Naive B cell (primary cell): Measurements from ENCODE around the gene GTF2A1L. TPM values are rescaled to one million over a fixed set of nuclear protein-coding genes. Genes with fewer than 3 reads are reported as not detected.
"Not testable (repeated sequence)": the region's sequence is repeated elsewhere in the genome, so short reads cannot be mapped to it uniquely, and the experiment has no call there.

Experiments used
- ATAC-seq, 2 donors: fragments of 150-1000 bp; cut with Tn5 transposase; 2 replicates each; pipeline ENCODE4 v1.10.0; 2021; ENCODE audit warnings: low read depth in 2 of 2, mild to moderate bottlenecking in 2 of 2, moderate library complexity in 2 of 2
- DNase-seq: peaks from one replicate; pipeline ENCODE4 v3.0.0; 2022
- H3K27ac Mint-ChIP-seq, 6 donors: one replicate each; pipeline ENCODE4 v1.8.0; 2020 to 2022; ENCODE audit warnings: mild to moderate bottlenecking in 6 of 6, mixed read lengths in 6 of 6, moderate library complexity in 5 of 6, inconsistent platforms in 2 of 6
- H3K27me3 Mint-ChIP-seq, 3 donors: one replicate each; pipeline ENCODE4 v1.8.0; 2021 to 2022; ENCODE audit warnings: mixed read lengths in 3 of 3, mild to moderate bottlenecking in 1 of 3
- H3K36me3 Mint-ChIP-seq, 2 donors: one replicate each; pipeline ENCODE4 v1.8.0; 2020 to 2022; ENCODE audit warnings: mixed read lengths in 2 of 2, inconsistent platforms in 1 of 2, mild to moderate bottlenecking in 1 of 2
- H3K4me1 Mint-ChIP-seq, 3 donors: one replicate each; pipeline ENCODE4 v1.8.0; 2020 to 2022; ENCODE audit warnings: mixed read lengths in 3 of 3, inconsistent platforms in 1 of 3, mild to moderate bottlenecking in 1 of 3, moderate library complexity in 1 of 3
- H3K4me3 Mint-ChIP-seq, 8 donors: one replicate each; pipeline ENCODE4 v1.8.0; 2020 to 2022; ENCODE audit warnings: mild to moderate bottlenecking in 8 of 8, mixed read lengths in 8 of 8, moderate library complexity in 8 of 8, inconsistent platforms in 2 of 8
- H3K9me3 Mint-ChIP-seq, 7 donors: one replicate each; pipeline ENCODE4 v1.8.0; 2020 to 2022; ENCODE audit warnings: mixed read lengths in 7 of 7, mild to moderate bottlenecking in 5 of 7, inconsistent platforms in 2 of 7, moderate library complexity in 1 of 7
- polyA plus RNA-seq, 6 donors: library from polyadenylated mRNA; unstranded; fragments of 300-500 nt; fragmentation: Illumina TruSeq; gene quantifications; one replicate each; pipeline ENCODE4 v1.2.3, GENCODE V29; 2021; ENCODE audit warnings: low read depth in 6 of 6

The GTF2A1L gene
- polyA plus RNA-seq, 6 donors from 2014 or later = not detected

DNA sequence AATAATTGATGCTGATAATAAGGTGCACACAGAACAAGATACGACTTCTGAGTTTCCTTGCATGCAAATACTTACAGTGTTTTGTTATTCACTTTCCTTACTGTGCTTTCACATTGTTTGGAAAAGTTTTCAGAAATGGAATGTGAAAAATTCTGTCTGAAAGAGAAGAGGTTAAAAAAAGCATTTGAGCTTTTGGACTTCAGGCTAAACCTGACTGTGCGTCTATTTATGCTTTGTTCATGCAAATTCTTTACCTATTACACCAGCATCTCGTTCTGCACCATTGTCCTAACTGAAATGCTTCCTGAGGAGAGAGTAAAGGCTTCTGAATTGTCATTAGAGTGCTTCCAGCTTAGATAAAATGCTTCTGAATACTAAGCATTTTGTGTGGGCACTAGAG, 76.5 kb downstream of the GTF2A1L start:
- Mint-ChIP-seq H3K9me3 (peaks cover 0 to 2% (median 0%) of the 10 kb centered on the region in 7 donors), H3K36me3 (no peaks in the 10 kb centered on the region), H3K4me3 (no peak overlapping the region), H3K27ac (no peak overlapping the region), H3K4me1 (no peaks in the 10 kb centered on the region), H3K27me3 (peaks cover 6% of the 10 kb centered on the region in 3 donors)
- no peak for DNase-seq
- no peak for ATAC-seq

DNA sequence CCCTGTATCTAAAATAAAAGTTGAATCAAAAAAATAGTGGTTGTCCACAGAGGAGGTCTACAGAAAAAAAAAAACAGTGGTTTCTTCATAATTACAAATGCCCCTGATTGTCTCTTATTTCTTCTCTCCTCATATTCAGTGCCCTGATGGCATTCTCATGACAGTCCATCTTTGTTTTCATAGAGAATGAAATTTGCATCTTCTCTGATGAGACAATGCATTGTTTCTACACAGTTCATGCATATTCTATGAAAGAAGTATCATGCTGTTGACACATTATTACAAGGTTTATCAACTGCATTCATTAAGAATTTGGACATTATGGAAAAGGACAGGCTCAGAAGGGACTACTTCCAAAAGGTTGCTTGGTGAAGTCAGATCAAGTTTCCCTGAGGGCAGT, 78.3 kb downstream of the GTF2A1L start:
- Mint-ChIP-seq H3K27ac (no peak overlapping the region), H3K4me3 (no peak overlapping the region), H3K9me3 (no peaks in the 10 kb centered on the region), H3K27me3 (peaks cover 0 to 6% (median 0%) of the 10 kb centered on the region in 3 donors), H3K36me3 (no peaks in the 10 kb centered on the region), H3K4me1 (no peaks in the 10 kb centered on the region)
- ATAC-seq = no peak
- DNase-seq = no peak

- no peak for ATAC-seq
- no peak for DNase-seq
- Mint-ChIP-seq H3K9me3 (no peaks in the 10 kb centered on the region), H3K27me3 (peaks cover 0 to 6% (median 0%) of the 10 kb centered on the region in 3 donors), H3K4me1 (no peaks in the 10 kb centered on the region), H3K4me3 (no peak overlapping the region), H3K27ac (no peak overlapping the region), H3K36me3 (no peaks in the 10 kb centered on the region)
These were observed 79.2 kb downstream of the GTF2A1L start for GRCh38 chr2:48696881-48697280.

DNA sequence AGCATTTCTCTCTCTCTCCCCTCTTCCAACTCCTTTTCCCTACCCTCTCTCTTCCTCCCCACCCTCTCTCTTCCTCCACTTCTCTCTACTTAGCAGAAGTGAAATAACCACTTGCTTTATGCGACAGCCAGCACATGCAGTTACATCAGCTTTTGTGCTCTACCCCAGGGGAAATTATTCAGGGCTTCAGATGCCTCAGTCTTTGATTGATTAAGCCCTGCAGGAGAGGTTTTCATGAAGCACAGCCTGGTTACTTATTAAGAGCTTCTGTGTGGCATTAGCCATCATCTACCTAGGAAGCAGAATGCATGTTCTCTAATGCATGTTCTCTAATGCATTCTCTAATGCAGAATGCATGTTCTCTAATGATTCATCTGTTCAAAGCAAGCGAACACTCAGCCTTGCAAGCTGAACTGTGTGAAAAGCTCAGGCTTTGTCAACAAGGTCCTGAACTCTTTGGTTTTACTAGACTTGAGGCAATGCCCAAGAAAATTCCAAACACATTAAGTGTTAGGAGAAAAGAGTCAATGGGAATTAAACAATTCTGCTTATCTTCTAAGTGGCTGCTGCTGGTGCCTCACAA, 81.8 kb downstream of the GTF2A1L start:
- no peak for DNase-seq
- no peaks in the 10 kb centered on the region for H3K27me3 Mint-ChIP-seq
- H3K27ac Mint-ChIP-seq = no peak overlapping the region
- H3K4me1 Mint-ChIP-seq = no peaks in the 10 kb centered on the region
- H3K4me3 Mint-ChIP-seq = no peak overlapping the region
- H3K9me3 Mint-ChIP-seq = peaks cover 0 to 9% (median 0%) of the 10 kb centered on the region in 7 donors
- no peaks in the 10 kb centered on the region for H3K36me3 Mint-ChIP-seq
- no peak for ATAC-seq

DNA sequence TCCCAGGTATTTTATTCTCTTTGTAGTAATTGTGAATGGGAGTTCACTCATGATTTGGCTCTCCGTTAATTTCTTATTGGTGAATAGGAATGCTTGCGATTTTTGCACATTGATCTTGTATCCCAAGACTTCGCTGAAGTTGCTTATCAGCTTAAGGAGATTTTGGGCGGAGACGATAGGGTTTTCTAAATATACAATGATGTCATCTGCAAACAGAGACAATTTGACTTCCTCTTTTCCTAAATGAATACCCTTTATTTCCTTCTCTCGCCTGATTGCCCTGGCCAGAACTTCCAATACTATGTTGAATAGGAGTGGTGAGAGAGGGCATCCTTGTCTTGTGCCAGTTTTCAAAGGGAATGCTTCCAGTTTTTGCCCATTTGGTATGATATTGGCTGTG, 86.0 kb downstream of the GTF2A1L start:
- not testable (repeated sequence) for H3K4me1 Mint-ChIP-seq, H3K27ac Mint-ChIP-seq, DNase-seq, ATAC-seq, H3K27me3 Mint-ChIP-seq, H3K9me3 Mint-ChIP-seq, H3K4me3 Mint-ChIP-seq, H3K36me3 Mint-ChIP-seq

GRCh38 chr2:48707466-48707865, 89.8 kb downstream of the GTF2A1L start:
- H3K9me3 Mint-ChIP-seq = peaks cover 0 to 9% (median 3%) of the 10 kb centered on the region in 7 donors
- H3K4me3 Mint-ChIP-seq = no peak overlapping the region
- H3K27me3 Mint-ChIP-seq = peaks cover 4 to 22% (median 13%) of the 10 kb centered on the region in 3 donors
- DNase-seq (no peak), ATAC-seq (no peak)
- no peaks in the 10 kb centered on the region for H3K4me1 Mint-ChIP-seq
- H3K27ac Mint-ChIP-seq = no peak overlapping the region
- H3K36me3 Mint-ChIP-seq = no peaks in the 10 kb centered on the region

DNA sequence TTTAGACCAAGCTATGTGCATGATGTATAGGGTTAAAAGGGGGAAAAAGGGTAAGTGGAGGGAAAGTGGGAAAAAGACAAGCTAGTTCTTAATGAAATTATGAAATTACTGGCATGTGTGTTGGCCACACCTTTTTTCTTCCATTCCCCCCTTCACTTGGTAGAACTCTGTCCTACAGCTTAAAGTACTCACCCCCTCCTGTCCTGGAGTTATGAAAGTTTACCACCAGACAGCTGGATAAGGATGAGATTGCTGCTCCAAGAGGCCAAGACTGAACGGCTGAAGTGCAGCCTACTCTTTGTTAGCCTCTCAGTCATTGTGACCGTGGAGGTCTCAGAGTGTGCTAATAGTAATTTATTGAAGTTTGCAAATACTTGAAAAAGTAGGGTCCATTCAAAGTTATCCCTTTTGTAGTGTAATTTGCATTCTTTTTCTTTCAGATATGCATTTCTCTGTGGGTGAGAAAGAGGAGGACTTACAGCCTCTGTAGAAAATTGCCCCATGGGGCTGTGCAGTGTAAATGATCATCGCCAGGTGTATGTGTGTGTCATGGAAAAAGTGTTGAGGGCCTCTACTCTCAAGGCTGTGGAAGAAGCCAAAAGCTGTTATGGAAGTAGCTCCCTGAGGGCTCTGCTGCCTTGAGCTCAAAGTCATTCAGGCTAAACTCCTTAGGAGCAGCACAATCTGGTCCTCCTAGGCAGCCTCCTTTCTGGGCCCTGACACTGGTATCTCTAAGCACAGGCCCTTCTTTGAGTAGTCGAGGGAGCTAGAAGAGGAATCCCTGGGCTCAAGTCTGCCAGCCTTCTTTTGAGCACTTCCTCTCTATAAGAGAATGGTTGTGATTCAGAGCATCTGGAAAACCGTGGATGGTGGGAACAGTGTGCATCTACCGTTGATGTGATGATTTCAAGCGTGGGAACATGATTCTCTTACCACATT, 91.7 kb downstream of the GTF2A1L start:
- ATAC-seq (no peak), DNase-seq (no peak)
- Mint-ChIP-seq H3K4me3 (no peak overlapping the region), H3K9me3 (peaks cover 0 to 8% (median 0%) of the 10 kb centered on the region in 7 donors), H3K27me3 (peaks cover 4 to 29% (median 13%) of the 10 kb centered on the region in 3 donors), H3K36me3 (no peaks in the 10 kb centered on the region), H3K4me1 (no peaks in the 10 kb centered on the region), H3K27ac (no peak overlapping the region)

DNA sequence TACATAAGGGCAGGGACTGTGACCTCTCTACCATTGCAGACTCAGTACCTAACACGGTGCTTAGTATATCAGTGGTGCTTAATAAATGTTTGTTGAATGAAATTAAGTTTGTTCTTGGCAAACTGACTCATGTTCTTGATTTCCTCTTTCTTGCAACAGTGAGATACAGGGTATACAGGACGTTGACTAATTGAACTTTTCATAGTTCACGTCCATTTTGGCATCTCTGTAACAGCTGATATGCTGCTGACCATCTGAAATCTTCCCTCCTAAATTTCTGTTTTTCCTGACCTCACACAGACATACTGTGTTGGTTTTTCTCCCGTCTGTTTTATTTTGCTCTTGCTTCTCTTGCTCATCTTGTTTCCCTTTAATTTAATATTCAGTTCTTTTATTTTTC, 93.7 kb downstream of the GTF2A1L start:
- H3K4me3 Mint-ChIP-seq = no peak overlapping the region
- DNase-seq (no peak), ATAC-seq (no peak)
- H3K4me1 Mint-ChIP-seq = no peaks in the 10 kb centered on the region
- peaks cover 0 to 2% (median 0%) of the 10 kb centered on the region in 7 donors for H3K9me3 Mint-ChIP-seq
- peaks cover 8 to 37% (median 21%) of the 10 kb centered on the region in 3 donors for H3K27me3 Mint-ChIP-seq
- H3K36me3 Mint-ChIP-seq = no peaks in the 10 kb centered on the region
- H3K27ac Mint-ChIP-seq = no peak overlapping the region

- DNase-seq = no peak
- Mint-ChIP-seq H3K27me3 (peaks cover 17 to 37% (median 21%) of the 10 kb centered on the region in 3 donors), H3K4me1 (no peaks in the 10 kb centered on the region), H3K27ac (no peak overlapping the region), H3K9me3 (no peaks in the 10 kb centered on the region), H3K36me3 (no peaks in the 10 kb centered on the region), H3K4me3 (no peak overlapping the region)
- no peak for ATAC-seq
These were observed 94.5 kb downstream of the GTF2A1L start for GRCh38 chr2:48712151-48712550.

GRCh38 chr2:48713647-48714046, 96.0 kb downstream of the GTF2A1L start:
- Mint-ChIP-seq H3K9me3 (no peaks in the 10 kb centered on the region), H3K27ac (no peak overlapping the region), H3K36me3 (no peaks in the 10 kb centered on the region), H3K27me3 (peaks cover 17 to 37% (median 21%) of the 10 kb centered on the region in 3 donors), H3K4me1 (no peaks in the 10 kb centered on the region), H3K4me3 (no peak overlapping the region)
- no peak for DNase-seq
- ATAC-seq = no peak

DNA sequence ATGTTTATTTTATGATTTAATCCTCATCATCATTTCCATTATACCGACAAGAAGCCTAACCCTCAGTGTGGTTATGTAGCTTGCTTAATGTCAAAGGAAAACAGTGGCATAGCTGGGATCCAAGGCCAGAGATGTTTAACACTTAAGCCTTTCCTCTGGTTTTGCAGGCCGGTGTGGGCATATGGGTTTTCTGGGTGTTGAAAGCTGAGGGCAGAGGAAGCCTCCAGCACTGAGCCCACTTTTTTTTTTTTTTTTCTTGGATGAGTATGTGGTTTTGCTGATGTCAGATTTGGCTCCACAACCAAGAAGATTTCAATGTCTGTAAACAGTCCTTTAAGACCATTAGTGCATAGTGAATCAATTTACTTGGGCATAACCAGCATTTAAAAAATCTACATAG, 96.6 kb downstream of the GTF2A1L start:
- no peak for ATAC-seq
- Mint-ChIP-seq H3K9me3 (no peaks in the 10 kb centered on the region), H3K4me1 (no peaks in the 10 kb centered on the region), H3K27me3 (peaks cover 18 to 37% (median 21%) of the 10 kb centered on the region in 3 donors), H3K27ac (no peak overlapping the region), H3K4me3 (no peak overlapping the region), H3K36me3 (no peaks in the 10 kb centered on the region)
- DNase-seq = no peak

DNA sequence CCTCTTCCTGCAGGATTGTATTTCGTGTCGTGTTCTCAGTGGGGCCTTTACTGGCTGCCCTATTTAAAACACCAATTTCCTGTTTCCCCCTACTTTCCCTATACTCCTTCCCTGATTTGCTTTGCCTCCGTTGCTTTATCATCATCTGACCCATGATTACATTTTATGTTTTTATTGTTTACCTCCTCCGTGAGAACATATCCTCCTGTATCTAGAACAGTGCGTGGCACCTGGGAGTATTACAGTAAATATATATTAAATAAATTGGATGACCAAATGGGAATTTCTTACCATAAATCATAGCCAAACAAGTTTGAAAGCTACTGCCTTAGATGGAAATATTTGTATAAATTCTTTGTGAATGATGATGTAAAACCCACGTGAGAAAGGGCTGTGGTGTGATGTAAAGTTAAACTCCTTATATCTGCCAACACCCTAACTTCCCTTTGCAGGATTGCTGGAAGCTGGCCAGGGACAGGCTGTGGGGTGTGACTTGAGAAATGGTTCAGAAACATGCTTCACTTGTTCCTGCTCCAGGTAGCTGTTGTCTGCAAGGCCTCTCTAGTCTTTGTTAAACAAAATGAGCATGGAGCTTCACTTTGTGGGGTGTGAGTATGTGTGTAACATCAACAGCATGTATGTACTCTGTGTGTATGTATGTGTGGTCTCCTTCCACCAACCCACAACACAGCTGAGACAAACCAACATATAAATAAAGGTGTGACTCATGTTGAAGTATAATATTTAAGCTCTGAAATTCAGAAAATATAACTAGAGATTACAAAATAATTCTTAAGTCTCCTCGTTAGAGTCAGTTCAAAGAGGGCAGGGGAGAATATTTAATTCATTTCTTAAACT, 97.6 kb downstream of the GTF2A1L start:
- Mint-ChIP-seq H3K9me3 (no peaks in the 10 kb centered on the region), H3K27me3 (peaks cover 22 to 44% (median 27%) of the 10 kb centered on the region in 3 donors), H3K36me3 (no peaks in the 10 kb centered on the region), H3K4me1 (no peaks in the 10 kb centered on the region), H3K27ac (no peak overlapping the region), H3K4me3 (no peak overlapping the region)
- DNase-seq (no peak), ATAC-seq (no peak)

DNA sequence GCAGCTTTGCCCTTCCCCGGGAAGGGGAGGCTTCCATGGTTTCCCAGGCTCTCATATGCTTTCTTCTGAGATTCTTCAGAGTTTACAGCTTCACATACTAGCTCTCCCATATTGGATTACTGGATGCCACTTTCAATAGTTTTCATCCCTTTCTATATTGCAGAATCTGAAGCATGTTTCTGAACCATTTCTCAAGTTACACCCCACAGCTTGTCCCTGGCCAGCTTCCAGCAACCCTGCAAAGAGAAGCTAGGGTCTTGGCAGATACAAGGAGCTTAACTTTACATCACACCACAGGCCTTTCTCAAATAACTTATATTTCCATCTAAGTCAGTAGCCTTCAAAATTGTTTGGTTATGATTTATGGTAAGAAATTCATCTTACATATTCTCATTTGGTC, 98.3 kb downstream of the GTF2A1L start:
- no peak overlapping the region for H3K27ac Mint-ChIP-seq
- no peaks in the 10 kb centered on the region for H3K4me1 Mint-ChIP-seq
- no peak for DNase-seq
- ATAC-seq = no peak
- H3K9me3 Mint-ChIP-seq = peaks cover 0 to 4% (median 0%) of the 10 kb centered on the region in 7 donors
- H3K27me3 Mint-ChIP-seq = peaks cover 24 to 44% (median 27%) of the 10 kb centered on the region in 3 donors
- no peaks in the 10 kb centered on the region for H3K36me3 Mint-ChIP-seq
- no peak overlapping the region for H3K4me3 Mint-ChIP-seq
